H1 (cell line): ENCODE data around the gene FKBP1A. TPM values are rescaled to one million over a fixed set of nuclear protein-coding genes. Genes with fewer than 3 reads are reported as not detected.

ENCODE experiments used
- CTCF ChIA-PET: fragments of 300-600 bp; sonication (Branson Sonifier 250); formaldehyde crosslinking; loops from one replicate; lab custom pipeline; 2021; ENCODE audit not compliant: partially characterized antibody; lab: Charles Lee
- POLR2A ChIA-PET: fragments of 300-600 bp; sonication (Branson Sonifier 250); formaldehyde crosslinking; loops from one replicate; lab custom pipeline; 2021; ENCODE audit warnings: inconsistent platforms; ENCODE audit not compliant: partially characterized antibody; lab: Charles Lee
- DNase-seq, 2 experiments: peaks; one replicate each; pipeline versions ENCODE4 v3.0.0 to v3.0.0-alpha.2; 2010 to 2022; ENCODE audit warnings: low spot score in 2 of 2, low read depth in 1 of 2, mixed read lengths in 1 of 2
- FAIRE-seq: peaks from 2 replicates; lab custom pipeline; 2011; peaks lifted over from hg19 to GRCh38; lab: Jason Lieb, UNC
- H2AFZ ChIP-seq: 2 replicates; pipeline ENCODE4 v1.8.1; 2012; ENCODE audit warnings: low read length, inconsistent platforms
- H2AK5ac ChIP-seq: 2 replicates; pipeline ENCODE4 v1.6.1; 2013; ENCODE audit warnings: low read depth, low read length
- H2BK120ac ChIP-seq: replicated peaks from 2 replicates; pipeline ENCODE3; 2013; ENCODE audit warnings: low read depth, low read length, inconsistent platforms
- H2BK12ac ChIP-seq: 2 replicates; pipeline ENCODE4 v1.6.1; 2013; ENCODE audit warnings: low read depth, low read length
- H2BK15ac ChIP-seq: 2 replicates; pipeline ENCODE4 v1.6.1; 2013; ENCODE audit warnings: low read length
- H2BK20ac ChIP-seq: 2 replicates; pipeline ENCODE4 v1.6.1; 2013; ENCODE audit warnings: low read length
- H2BK5ac ChIP-seq: 2 replicates; pipeline ENCODE4 v1.6.1; 2013; ENCODE audit warnings: low read depth, low read length
- H3K14ac ChIP-seq: 2 replicates; pipeline ENCODE4 v1.6.1; 2013; ENCODE audit warnings: inconsistent platforms; ENCODE audit not compliant: insufficient read length
- H3K18ac ChIP-seq: 2 replicates; pipeline ENCODE4 v1.6.1; 2013; ENCODE audit warnings: low read length; ENCODE audit errors: extremely low read depth
- H3K23ac ChIP-seq: 2 replicates; pipeline ENCODE4 v1.6.1; 2013; ENCODE audit warnings: inconsistent platforms; ENCODE audit not compliant: insufficient read length
- H3K23me2 ChIP-seq: 2 replicates; pipeline ENCODE4 v1.6.1; 2013; ENCODE audit warnings: low read depth, low read length
- H3K27ac ChIP-seq: 2 replicates; pipeline ENCODE4 v1.6.1; 2011; ENCODE audit warnings: low read depth, low read length, inconsistent platforms
- H3K27me3 ChIP-seq, 4 experiments: replicated peaks in 1 of 4; 1 replicate in 1 of 4; 2 replicates in 3 of 4; pipeline versions ENCODE4 v1.6.1 to v1.8.1; 2011 to 2013; ENCODE audit warnings: low read length in 3 of 4, mild to moderate bottlenecking in 3 of 4, inconsistent platforms in 2 of 4, mixed read lengths in 2 of 4, moderate library complexity in 1 of 4; ENCODE audit not compliant: control insufficient read depth in 3 of 4, insufficient read depth in 3 of 4; ENCODE audit errors: extremely low read depth in 1 of 4
- H3K36me3 ChIP-seq, 4 experiments: 2 replicates each; pipeline versions ENCODE4 v1.6.1 to v1.8.1; 2011 to 2013; ENCODE audit warnings: mild to moderate bottlenecking in 4 of 4, low read length in 3 of 4, moderate library complexity in 2 of 4, control low read depth in 1 of 4, inconsistent platforms in 1 of 4; ENCODE audit not compliant: insufficient read depth in 4 of 4, control insufficient read depth in 2 of 4
- H3K4ac ChIP-seq: replicated peaks from 2 replicates; pipeline ENCODE3; 2013; ENCODE audit warnings: low read length, low read depth, mixed read lengths, inconsistent platforms; ENCODE audit not compliant: insufficient read length
- H3K4me1 ChIP-seq, 4 experiments: replicated peaks in 1 of 4; 1 replicate in 1 of 4; 2 replicates in 3 of 4; pipeline versions ENCODE4 v1.6.1 to v1.8.1; 2011 to 2013; ENCODE audit warnings: low read length in 3 of 4, inconsistent platforms in 2 of 4, mixed read lengths in 1 of 4; ENCODE audit not compliant: insufficient read depth in 4 of 4, control insufficient read depth in 3 of 4
- H3K4me2 ChIP-seq, 2 experiments: 2 replicates each; pipeline versions ENCODE4 v1.6.1 to v1.8.1; 2011 to 2013; ENCODE audit warnings: low read depth in 2 of 2, low read length in 2 of 2, control low read depth in 1 of 2, inconsistent platforms in 1 of 2, mild to moderate bottlenecking in 1 of 2; ENCODE audit not compliant: insufficient read depth in 1 of 2
- H3K4me3 ChIP-seq, 4 experiments: fragments of 200-600, 300-600 bp in 1 of 4; sonication (generic), shearing (Covaris generic), sonication (Bioruptor Twin) in 1 of 4; 2 replicates each; pipeline versions ENCODE4 v1.5.1 to v1.8.1; 2011 to 2016; ENCODE audit warnings: low read length in 4 of 4, low read depth in 3 of 4, control low read depth in 2 of 4, inconsistent platforms in 2 of 4, mild to moderate bottlenecking in 2 of 4, mixed read lengths in 1 of 4, moderate library complexity in 1 of 4; ENCODE audit not compliant: insufficient read depth in 2 of 4; ENCODE audit errors: extremely low read depth in 1 of 4
- H3K56ac ChIP-seq: replicated peaks from 2 replicates; pipeline ENCODE3; 2013; ENCODE audit warnings: low read depth, mild to moderate bottlenecking, mixed read lengths, low read length, inconsistent platforms; ENCODE audit not compliant: insufficient read length
- H3K79me1 ChIP-seq: 2 replicates; pipeline ENCODE4 v1.6.1; 2013; ENCODE audit warnings: low read depth, low read length, control low read depth
- H3K79me2 ChIP-seq, 2 experiments: 2 replicates each; pipeline versions ENCODE4 v1.6.1 to v1.8.1; 2012 to 2013; ENCODE audit warnings: low read length in 2 of 2, mild to moderate bottlenecking in 2 of 2, inconsistent platforms in 1 of 2; ENCODE audit not compliant: insufficient read depth in 2 of 2, control insufficient read depth in 1 of 2
- H3K9ac ChIP-seq, 4 experiments: replicated peaks in 1 of 4; 1 replicate in 1 of 4; 2 replicates in 3 of 4; pipeline versions ENCODE4 v1.6.1 to v1.8.1; 2011 to 2013; ENCODE audit warnings: low read depth in 3 of 4, low read length in 3 of 4, control low read depth in 2 of 4, mild to moderate bottlenecking in 2 of 4, moderate library complexity in 2 of 4, inconsistent platforms in 1 of 4; ENCODE audit errors: extremely low read depth in 1 of 4
- H3K9me3 ChIP-seq, 2 experiments: 2 replicates each; pipeline versions ENCODE4 v1.6.1 to v1.8.1; 2012 to 2013; ENCODE audit warnings: mild to moderate bottlenecking in 2 of 2, moderate library complexity in 2 of 2, control low read depth in 1 of 2, inconsistent platforms in 1 of 2, low read depth in 1 of 2, low read length in 1 of 2, mixed read lengths in 1 of 2; ENCODE audit not compliant: insufficient read depth in 2 of 2
- H4K20me1 ChIP-seq, 2 experiments: replicated peaks in 1 of 2; 2 replicates each; pipeline versions ENCODE3 to v1.8.1; 2011 to 2013; ENCODE audit warnings: inconsistent platforms in 2 of 2, low read length in 2 of 2, mild to moderate bottlenecking in 1 of 2; ENCODE audit not compliant: insufficient read depth in 2 of 2, control insufficient read depth in 1 of 2
- H4K5ac ChIP-seq: 2 replicates; pipeline ENCODE4 v1.6.1; 2013; ENCODE audit warnings: low read length, low read depth, mixed read lengths, inconsistent platforms; ENCODE audit not compliant: insufficient read length
- H4K8ac ChIP-seq: 2 replicates; pipeline ENCODE4 v1.8.0; 2013; ENCODE audit warnings: mild to moderate bottlenecking, moderate library complexity, low read length, inconsistent platforms; ENCODE audit not compliant: insufficient read depth; ENCODE audit errors: extremely low read depth
- H4K91ac ChIP-seq: replicated peaks from 2 replicates; pipeline ENCODE3; 2013; ENCODE audit warnings: low read length, mixed read lengths, inconsistent platforms; ENCODE audit not compliant: insufficient read length
- ASH2L ChIP-seq: fragments of 200-600, 300-600 bp; sonication (generic); IDR thresholded peaks from one replicate; pipeline ENCODE4 v1.7.1; 2017; ENCODE audit warnings: low read length
- ATF2 ChIP-seq: IDR thresholded peaks from 2 replicates; pipeline ENCODE4 v1.6.1; 2012; ENCODE audit warnings: low read length, inconsistent platforms
- CHD2 ChIP-seq: IDR thresholded peaks from 2 replicates; pipeline ENCODE4 v1.6.1; 2012; ENCODE audit warnings: low read length, improper control_type of control experiment
- EGR1 ChIP-seq: IDR thresholded peaks from 2 replicates; pipeline ENCODE4 v1.6.1; 2011; ENCODE audit warnings: low read depth, low read length, borderline replicate concordance
- HDAC2 ChIP-seq, 2 experiments: fragments of 300-600 bp in 1 of 2; sonication (generic) in 1 of 2; IDR thresholded peaks; 2 replicates each; pipeline ENCODE4 v1.6.1; 2011 to 2012; ENCODE audit warnings: low read depth in 2 of 2, low read length in 2 of 2, mild to moderate bottlenecking in 2 of 2, moderate library complexity in 2 of 2, borderline replicate concordance in 1 of 2, inconsistent platforms in 1 of 2
- RBBP5 ChIP-seq: IDR thresholded peaks from 2 replicates; pipeline ENCODE4 v1.7.1; 2012; ENCODE audit warnings: low read depth, mild to moderate bottlenecking, inconsistent platforms, low read length, moderate library complexity, borderline replicate concordance
- RNF2 ChIP-seq: fragments of 200-900, 300-1000 bp; sonication (generic); IDR thresholded peaks from 2 replicates; pipeline ENCODE4 v1.7.1; 2016; ENCODE audit warnings: borderline replicate concordance, low read depth, mild to moderate bottlenecking, antibody characterized with exemption, low read length; ENCODE audit not compliant: poor library complexity, severe bottlenecking; ENCODE audit errors: missing control alignments
- RXRA ChIP-seq: IDR thresholded peaks from 2 replicates; pipeline ENCODE4 v1.6.1; 2011; ENCODE audit warnings: low read depth, mild to moderate bottlenecking, low read length, moderate library complexity; ENCODE audit not compliant: insufficient read depth
- SP1 ChIP-seq: IDR thresholded peaks from 2 replicates; pipeline ENCODE4 v1.6.1; 2011; ENCODE audit warnings: low read depth, low read length
- TAF7 ChIP-seq: optimal IDR thresholded peaks from 2 replicates; pipeline ENCODE3; 2011; ENCODE audit warnings: low read depth, mild to moderate bottlenecking, inconsistent platforms, low read length, moderate library complexity, borderline replicate concordance
- WGBS, 2 experiments: shearing (Covaris generic) in 1 of 2; methylation state at CpG; one replicate each; pipeline versions ENCODE4 v1.1.6 to v1.1.7; 2013 to 2015; ENCODE audit warnings: low lambda C conversion rate in 2 of 2, mixed read lengths in 2 of 2, inconsistent platforms in 1 of 2, low coverage in 1 of 2, missing lambda C conversion rate in 1 of 2; ENCODE audit not compliant: insufficient replicate concordance in 2 of 2, insufficient coverage in 1 of 2, insufficient read length in 1 of 2; ENCODE audit errors: extremely low coverage in 1 of 2, missing lambda C conversion rate in 1 of 2; 5-methylcytosine and 5-hydroxymethylcytosine counted together
- polyA plus RNA-seq, 7 experiments: library from polyadenylated mRNA; depleted of rRNA in 3 of 7; stranded (reverse) in 5 of 7; unstranded in 2 of 7; fragments of >200 nt in 5 of 7; fragments of 200-250 nt in 2 of 7; gene quantifications; 1 replicate in 5 of 7; 2 replicates in 1 of 7; 4 replicates in 1 of 7; pipeline versions ENCODE4 v1.2.1 to v1.2.3, GENCODE V29; 2011 to 2013; ENCODE audit warnings: missing spikeins in 2 of 7, mixed read lengths in 2 of 7
- total RNA-seq: library from RNA; stranded (reverse); fragmentation: NEBNext Ultra II Directional; extraction: Animal tissue kit (Norgen Biotek cat#: 25700); gene quantifications from 2 replicates; pipeline ENCODE4 v1.2.1, GENCODE V29; 2021
- TF ChIP-seq, protein P1 (sequence below): IDR thresholded peaks from 2 replicates; pipeline ENCODE4 v1.6.1; 2011; ENCODE audit warnings: low read length, improper control_type of control experiment

FKBP1A gene
- total and polyA plus RNA-seq, 2 of the 8 experiments (the other 6 are each of a cell fraction or from before 2014, with no cell fraction given): 250 to 685 TPM

GRCh38 chr20:1424336-1424735 lies 31.5 kb upstream of the FKBP1A start:
- no peak for DNase-seq
- no peak overlapping the region for H2AFZ ChIP-seq
- no peak for TF ChIP-seq TAF7
- no peak for TF ChIP-seq ATF2
- TF ChIP-seq ASH2L: no peak
- TF ChIP-seq RBBP5: no peak
- no peak for TF ChIP-seq HDAC2 (IDR thresholded peaks at IDR 0.05; ENCODE audit: borderline replicate concordance in 1 of 2, low read depth in 2 of 2, low read length in 2 of 2)
- TF ChIP-seq, protein P1, sequence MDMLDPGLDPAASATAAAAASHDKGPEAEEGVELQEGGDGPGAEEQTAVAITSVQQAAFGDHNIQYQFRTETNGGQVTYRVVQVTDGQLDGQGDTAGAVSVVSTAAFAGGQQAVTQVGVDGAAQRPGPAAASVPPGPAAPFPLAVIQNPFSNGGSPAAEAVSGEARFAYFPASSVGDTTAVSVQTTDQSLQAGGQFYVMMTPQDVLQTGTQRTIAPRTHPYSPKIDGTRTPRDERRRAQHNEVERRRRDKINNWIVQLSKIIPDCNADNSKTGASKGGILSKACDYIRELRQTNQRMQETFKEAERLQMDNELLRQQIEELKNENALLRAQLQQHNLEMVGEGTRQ: no peak
- no peak for TF ChIP-seq RXRA
- TF ChIP-seq SP1: no peak
- no peak for TF ChIP-seq RNF2
- no peak for TF ChIP-seq EGR1
- TF ChIP-seq CHD2: no peak

More at GRCh38 chr20:1424336-1424735, 31.5 kb upstream of the FKBP1A start:
- ChIA-PET CTCF (interaction anchor here (0.6 to 9.0 kb wide), 11 partner anchors 10 to 1247 kb away, joined by 3 to 139 read pairs (median 4); no protein-coding TSS in a partner anchor), POLR2A (no interaction called here)
- Histone ChIP-seq H3K4me2 (no peak overlapping the region), H3K4me3 (no peak overlapping the region), H2BK15ac (no peak overlapping the region), H2BK120ac (no peak overlapping the region), H3K23me2 (no peaks in the 10 kb centered on the region), H2BK20ac (no peak overlapping the region), H3K27ac (no peak overlapping the region), H3K56ac (no peak overlapping the region), H3K79me2 (no peaks in the 10 kb centered on the region), H3K18ac (no peak overlapping the region), H4K20me1 (no peaks in the 10 kb centered on the region), H2BK12ac (no peak overlapping the region), H2AK5ac (no peak overlapping the region), H3K36me3 (no peaks in the 10 kb centered on the region), H2BK5ac (no peak overlapping the region), H3K4ac (no peak overlapping the region), H3K9me3 (peaks cover 4 to 7% of the 10 kb centered on the region in 2 experiments; a peak in 3 of 4 replicates), H3K14ac (no peak overlapping the region), H3K9ac (no peak overlapping the region), H3K27me3 (no peaks in the 10 kb centered on the region), H4K5ac (no peak overlapping the region), H4K8ac (no peak overlapping the region), H4K91ac (no peak overlapping the region), H3K79me1 (no peaks in the 10 kb centered on the region), H3K4me1 (peaks cover 7 to 21% (median 12%) of the 10 kb centered on the region in 4 experiments; a peak in 6 of 7 replicates), H3K23ac (no peak overlapping the region)
- FAIRE-seq: no peak
- 81% methylated on average over 1 of the region's 1 CpG; no CpG with 5 or more reads in 1 of the 2 experiments for WGBS, 2 experiments
